C4-2B (cell line): Measurements from ENCODE around the gene KIAA0930.

Experiments
- CTCF ChIP-seq: fragments of 450-650 bp; conservative IDR thresholded peaks from 2 replicates; pipeline ENCODE4 v1.5.1; 2017; ENCODE audit warnings: mild to moderate bottlenecking
- ZFX ChIP-seq: fragments of 450-650 bp; IDR thresholded peaks from 2 replicates; pipeline ENCODE4 v1.6.1; 2017

GRCh38 chr22:45163099-45163450, 77.6 kb downstream of the KIAA0930 start:
- TF ChIP-seq ZFX (no peak; the same call in 1 of the 2 replicates), CTCF (no peak)
